Endothelial cell (in vitro differentiated cells): ENCODE results near the gene TMEM86A. TPM values are rescaled to one million over a fixed set of nuclear protein-coding genes. Genes with fewer than 3 reads are reported as not detected.

Source experiments
- DNase-seq: peaks from one replicate; pipeline ENCODE4 v3.0.0; 2021; ENCODE audit warnings: low spot score
- H3K27ac Mint-ChIP-seq: one replicate; pipeline ENCODE4 v1.8.0; 2021; ENCODE audit warnings: mixed read lengths, inconsistent platforms; ENCODE audit not compliant: unreplicated experiment
- H3K27me3 Mint-ChIP-seq: one replicate; pipeline ENCODE4 v1.8.0; 2021; ENCODE audit warnings: mild to moderate bottlenecking, moderate library complexity, mixed read lengths, inconsistent platforms; ENCODE audit not compliant: unreplicated experiment
- H3K36me3 Mint-ChIP-seq: one replicate; pipeline ENCODE4 v1.8.0; 2021; ENCODE audit warnings: mild to moderate bottlenecking, low read depth, mixed read lengths, inconsistent platforms; ENCODE audit not compliant: unreplicated experiment
- H3K4me1 Mint-ChIP-seq: one replicate; pipeline ENCODE4 v1.8.0; 2021; ENCODE audit warnings: mild to moderate bottlenecking, mixed read lengths, inconsistent platforms; ENCODE audit not compliant: unreplicated experiment
- H3K4me3 Mint-ChIP-seq: one replicate; pipeline ENCODE4 v1.8.0; 2021; ENCODE audit warnings: mild to moderate bottlenecking, mixed read lengths, inconsistent platforms; ENCODE audit not compliant: unreplicated experiment
- H3K9me3 Mint-ChIP-seq: one replicate; pipeline ENCODE4 v1.8.0; 2021; ENCODE audit warnings: mixed read lengths, inconsistent platforms; ENCODE audit not compliant: unreplicated experiment
- total RNA-seq: library from RNA; stranded (reverse); fragmentation: NEBNext Ultra II Directional; extraction: Animal tissue kit (Norgen Biotek cat#: 25700); gene quantifications from one replicate; pipeline ENCODE4 v1.2.1, GENCODE V29; 2021; ENCODE audit not compliant: unreplicated experiment
- TF ChIP-seq, protein P1 (sequence below): fragments of 200-600 bp; sonication (generic); IDR thresholded peaks from one replicate; pipeline ENCODE4 v1.5.0; 2021; ENCODE audit warnings: antibody characterized with exemption; ENCODE audit not compliant: unreplicated experiment

Gene TMEM86A
- total RNA-seq, 1 donor from 2014 or later: 3.9 TPM

DNA sequence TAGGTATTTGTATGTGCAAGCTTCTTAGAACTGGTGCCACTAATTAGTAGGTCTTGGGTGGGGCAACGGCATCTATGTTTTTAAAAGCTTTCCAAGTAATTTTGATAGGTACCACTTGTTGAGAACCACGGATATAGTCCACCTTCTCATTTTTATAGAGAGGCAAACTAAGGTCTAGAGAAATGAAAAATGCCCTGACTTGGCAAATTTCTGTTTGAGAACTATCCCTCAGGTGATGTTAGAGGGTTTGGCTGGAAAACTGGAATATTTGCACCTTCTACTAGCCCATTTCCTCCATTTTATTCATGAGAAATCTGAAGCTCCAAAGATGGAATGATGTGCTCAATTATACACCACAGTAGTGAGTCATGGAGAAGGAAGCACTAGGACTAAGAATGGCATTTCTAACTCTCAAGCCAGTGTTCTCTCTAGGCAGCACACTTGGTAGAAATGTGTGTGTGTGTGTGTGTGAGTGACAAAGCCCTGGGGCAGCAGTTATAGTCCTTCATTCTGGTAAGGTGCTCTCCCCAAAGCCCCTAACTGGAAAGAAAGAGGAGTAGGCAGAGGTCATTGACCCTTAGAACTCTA is 1.8 kb upstream of the TMEM86A start:
- Mint-ChIP-seq H3K4me1 (peaks cover 14% of the 10 kb centered on the region), H3K9me3 (no peaks in the 10 kb centered on the region), H3K36me3 (peaks cover 3% of the 10 kb centered on the region), H3K4me3 (no peak overlapping the region), H3K27ac (no peak overlapping the region), H3K27me3 (peaks cover 10% of the 10 kb centered on the region)
- TF ChIP-seq, protein P1, sequence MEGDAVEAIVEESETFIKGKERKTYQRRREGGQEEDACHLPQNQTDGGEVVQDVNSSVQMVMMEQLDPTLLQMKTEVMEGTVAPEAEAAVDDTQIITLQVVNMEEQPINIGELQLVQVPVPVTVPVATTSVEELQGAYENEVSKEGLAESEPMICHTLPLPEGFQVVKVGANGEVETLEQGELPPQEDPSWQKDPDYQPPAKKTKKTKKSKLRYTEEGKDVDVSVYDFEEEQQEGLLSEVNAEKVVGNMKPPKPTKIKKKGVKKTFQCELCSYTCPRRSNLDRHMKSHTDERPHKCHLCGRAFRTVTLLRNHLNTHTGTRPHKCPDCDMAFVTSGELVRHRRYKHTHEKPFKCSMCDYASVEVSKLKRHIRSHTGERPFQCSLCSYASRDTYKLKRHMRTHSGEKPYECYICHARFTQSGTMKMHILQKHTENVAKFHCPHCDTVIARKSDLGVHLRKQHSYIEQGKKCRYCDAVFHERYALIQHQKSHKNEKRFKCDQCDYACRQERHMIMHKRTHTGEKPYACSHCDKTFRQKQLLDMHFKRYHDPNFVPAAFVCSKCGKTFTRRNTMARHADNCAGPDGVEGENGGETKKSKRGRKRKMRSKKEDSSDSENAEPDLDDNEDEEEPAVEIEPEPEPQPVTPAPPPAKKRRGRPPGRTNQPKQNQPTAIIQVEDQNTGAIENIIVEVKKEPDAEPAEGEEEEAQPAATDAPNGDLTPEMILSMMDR: no peak
- DNase-seq: no peak

DNA sequence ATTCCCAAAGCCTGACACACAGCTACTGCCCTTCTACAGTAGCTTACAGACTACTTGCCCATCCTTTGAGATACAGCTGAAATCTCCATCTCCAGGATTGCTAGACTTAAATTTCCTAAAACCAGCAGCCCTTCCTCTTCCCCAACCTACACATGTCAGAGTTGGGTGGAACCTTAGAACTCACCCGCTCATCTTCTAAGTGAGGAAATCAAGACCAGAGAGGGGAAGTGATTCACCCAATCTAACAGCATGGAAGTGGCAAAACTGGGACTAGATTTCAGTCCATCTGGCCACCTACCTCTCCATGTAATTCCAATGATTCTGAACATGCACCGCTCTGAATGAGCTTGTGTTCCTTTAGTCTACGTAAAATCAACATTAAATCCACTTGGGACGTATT is 1.0 kb upstream of the TMEM86A start:
- TF ChIP-seq, protein P1: no peak
- Mint-ChIP-seq H3K27ac (no peak overlapping the region), H3K4me1 (peaks cover 14% of the 10 kb centered on the region), H3K36me3 (peaks cover 3% of the 10 kb centered on the region), H3K4me3 (no peak overlapping the region), H3K27me3 (peaks cover 10% of the 10 kb centered on the region), H3K9me3 (no peaks in the 10 kb centered on the region)
- DNase-seq: no peak

DNA sequence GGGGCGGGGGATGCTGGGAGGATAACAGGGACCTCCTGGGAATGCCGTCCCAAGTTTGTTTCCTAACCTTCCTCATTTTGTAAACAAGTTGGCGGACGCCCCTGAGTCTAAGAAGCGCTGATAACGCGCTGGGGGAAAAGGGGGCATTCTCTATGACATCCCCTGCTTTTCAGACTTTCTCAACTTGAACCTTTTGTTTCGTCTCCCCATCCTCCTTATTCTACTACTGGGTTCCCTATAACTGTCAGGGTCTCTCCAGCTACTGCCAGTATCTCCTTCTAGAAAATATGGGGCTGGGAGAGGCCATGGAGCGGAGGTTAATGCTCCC is 654 bp downstream of the TMEM86A start:
- Mint-ChIP-seq H3K27me3 (peaks cover 10% of the 10 kb centered on the region), H3K4me3 (peak overlapping the region; percentile 89), H3K27ac (no peak overlapping the region), H3K4me1 (peaks cover 14% of the 10 kb centered on the region), H3K9me3 (no peaks in the 10 kb centered on the region), H3K36me3 (peaks cover 3% of the 10 kb centered on the region)
- TF ChIP-seq, protein P1: no peak
- no peak for DNase-seq

DNA sequence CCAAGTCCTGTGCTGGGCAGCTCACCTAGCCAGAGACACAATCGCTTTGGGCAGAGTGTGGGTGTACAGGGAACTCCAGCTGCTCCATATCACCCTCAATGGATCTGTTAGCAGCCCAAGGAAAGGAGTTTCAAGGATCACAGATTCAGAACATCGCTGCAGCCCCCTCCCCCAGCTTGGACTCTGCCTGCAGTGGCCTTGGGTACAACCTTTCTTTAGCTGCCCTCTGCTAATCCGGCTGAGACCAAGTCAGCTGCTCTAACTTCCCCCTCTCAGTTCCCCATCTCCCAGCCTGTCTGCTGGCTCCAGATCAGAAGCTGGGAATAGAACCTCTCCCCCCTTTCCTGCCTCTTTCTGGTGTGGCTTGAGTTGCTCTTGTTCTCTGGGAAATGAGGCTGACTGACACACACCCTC is 1.3 kb downstream of the TMEM86A start:
- H3K36me3 Mint-ChIP-seq: peaks cover 3% of the 10 kb centered on the region
- peaks cover 14% of the 10 kb centered on the region for H3K4me1 Mint-ChIP-seq
- DNase-seq: no peak
- peak overlapping the region; percentile 89 for H3K4me3 Mint-ChIP-seq
- no peak overlapping the region for H3K27ac Mint-ChIP-seq
- no peaks in the 10 kb centered on the region for H3K9me3 Mint-ChIP-seq
- TF ChIP-seq, protein P1: no peak
- H3K27me3 Mint-ChIP-seq: peaks cover 13% of the 10 kb centered on the region

DNA sequence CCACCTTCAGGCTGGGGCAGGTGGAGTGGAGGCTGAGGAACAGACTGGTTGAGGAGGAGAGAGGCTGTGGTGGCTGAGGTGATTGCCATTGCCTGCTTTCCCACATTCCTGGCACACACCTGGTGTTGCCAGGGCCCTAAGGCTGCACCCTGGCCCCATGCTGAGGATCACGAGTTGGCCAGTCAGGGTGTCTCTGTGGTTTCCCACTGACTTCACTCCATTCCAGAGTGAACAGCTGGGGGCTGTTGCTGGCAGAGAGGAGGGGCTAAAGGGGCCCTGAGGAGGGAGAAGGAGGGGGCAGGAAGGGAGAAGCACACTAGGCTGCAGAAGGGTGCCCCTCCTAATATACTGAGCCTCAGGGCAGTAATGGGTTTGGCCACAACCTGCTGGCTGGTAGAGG is 1.8 kb downstream of the TMEM86A start:
- H3K9me3 Mint-ChIP-seq: no peaks in the 10 kb centered on the region
- peak overlapping the region; percentile 83 for H3K4me3 Mint-ChIP-seq
- H3K36me3 Mint-ChIP-seq: peaks cover 3% of the 10 kb centered on the region
- H3K4me1 Mint-ChIP-seq: peaks cover 14% of the 10 kb centered on the region
- H3K27me3 Mint-ChIP-seq: peaks cover 14% of the 10 kb centered on the region
- TF ChIP-seq, protein P1: no peak
- no peak overlapping the region for H3K27ac Mint-ChIP-seq
- no peak for DNase-seq
